B cell (primary cell): Measurements from ENCODE around the gene NVL. TPM values are rescaled to one million over a fixed set of nuclear protein-coding genes. Genes with fewer than 3 reads are reported as not detected.
A peak's percentile ranks its signal among the peaks of the same experiment; 100 is the strongest.

Experiments used
- ATAC-seq: fragments of 200-7000 bp; cut with Tn5 transposase; one replicate; pipeline ENCODE4 v1.10.0; 2021; ENCODE audit warnings: low read depth, mild to moderate bottlenecking, moderate number of reproducible peaks, moderate library complexity
- CTCF ChIA-PET: fragments of 350-600 bp; sonication (Branson Sonifier 250); formaldehyde crosslinking; loops from one replicate; lab custom pipeline; 2021; ENCODE audit warnings: antibody characterized with exemption, inconsistent platforms; lab: Charles Lee
- POLR2A ChIA-PET: fragments of 350-600 bp; sonication (Branson Sonifier 250); formaldehyde crosslinking; loops from one replicate; lab custom pipeline; 2021; ENCODE audit warnings: antibody characterized with exemption; lab: Charles Lee
- DNase-seq: peaks from one replicate; pipeline ENCODE4 v3.0.0; 2013
- H2AFZ ChIP-seq: 2 replicates; pipeline ENCODE4 v1.6.1; 2012; ENCODE audit warnings: mild to moderate bottlenecking, low read depth, low read length; ENCODE audit not compliant: insufficient read depth, poor library complexity, severe bottlenecking
- H3K27ac ChIP-seq, 2 donors: 1 replicate in 1 of 2; 2 replicates in 1 of 2; pipeline ENCODE4 v1.5.1; 2012 to 2013; ENCODE audit warnings: low read length in 2 of 2, mild to moderate bottlenecking in 2 of 2, moderate library complexity in 1 of 2
- H3K27me3 ChIP-seq, 4 experiments: fragments of 200-600 bp in 1 of 4; sonication (generic) in 1 of 4; replicated peaks in 1 of 4; 1 replicate in 2 of 4; 2 replicates in 2 of 4; pipeline versions ENCODE4 v1.6.1 to v1.7.0; 2013 to 2016; ENCODE audit warnings: low read length in 3 of 4, mild to moderate bottlenecking in 2 of 4, mixed read lengths in 1 of 4, moderate library complexity in 1 of 4; ENCODE audit not compliant: insufficient read depth in 4 of 4, control insufficient read depth in 3 of 4; ENCODE audit errors: control extremely low read depth in 1 of 4
- H3K36me3 ChIP-seq, 2 experiments: replicated peaks in 1 of 2; 1 replicate in 1 of 2; 2 replicates in 1 of 2; pipeline versions ENCODE4 v1.6.1 to v1.7.1; 2013; ENCODE audit warnings: low read length in 1 of 2; ENCODE audit not compliant: insufficient read depth in 2 of 2, control insufficient read depth in 1 of 2; ENCODE audit errors: control extremely low read depth in 1 of 2, extremely low read depth in 1 of 2
- H3K4me1 ChIP-seq, 2 donors: fragments of 200-600 bp in 1 of 2; sonication (generic) in 1 of 2; 1 replicate in 1 of 2; 2 replicates in 1 of 2; pipeline versions ENCODE4 v1.5.1 to v1.6.1; 2013 to 2017; ENCODE audit warnings: low read length in 2 of 2; ENCODE audit not compliant: control insufficient read depth in 2 of 2, insufficient read depth in 2 of 2
- H3K4me2 ChIP-seq: replicated peaks from 2 replicates; pipeline ENCODE3; 2012; ENCODE audit warnings: mild to moderate bottlenecking, low read depth, low read length; ENCODE audit not compliant: poor library complexity, severe bottlenecking
- H3K4me3 ChIP-seq, 5 experiments: fragments of 200-600 bp in 1 of 5; sonication (generic) in 1 of 5; 1 replicate in 3 of 5; 2 replicates in 2 of 5; pipeline versions ENCODE4 v1.5.1 to v1.7.0; 2011 to 2016; ENCODE audit warnings: low read length in 4 of 5, mild to moderate bottlenecking in 4 of 5, low read depth in 2 of 5, control low read depth in 1 of 5, moderate library complexity in 1 of 5; ENCODE audit not compliant: insufficient read depth in 1 of 5; ENCODE audit errors: control extremely low read depth in 1 of 5, extremely low read depth in 1 of 5
- H3K79me2 ChIP-seq: fragments of 200-600 bp; sonication (generic); one replicate; pipeline ENCODE4 v1.6.0; 2016; ENCODE audit warnings: low read length; ENCODE audit not compliant: control insufficient read depth, insufficient read depth
- H3K9ac ChIP-seq: fragments of 200-600 bp; sonication (generic); 2 replicates; pipeline ENCODE4 v1.6.1; 2017; ENCODE audit warnings: mild to moderate bottlenecking, low read length, moderate library complexity
- H3K9me3 ChIP-seq, 3 donors: one replicate each; pipeline versions ENCODE4 v1.6.1 to v1.7.1; 2013; ENCODE audit warnings: low read length in 2 of 3; ENCODE audit not compliant: control insufficient read depth in 2 of 3, insufficient read depth in 1 of 3; ENCODE audit errors: control extremely low read depth in 1 of 3
- H4K20me1 ChIP-seq: 2 replicates; pipeline ENCODE4 v1.6.0; 2012; ENCODE audit warnings: mild to moderate bottlenecking, low read length; ENCODE audit not compliant: insufficient read depth, control insufficient read depth, poor library complexity, severe bottlenecking
- H3K27ac Mint-ChIP-seq: one replicate; pipeline ENCODE4 v1.8.0; 2021; ENCODE audit warnings: mixed read lengths
- H3K27me3 Mint-ChIP-seq: one replicate; pipeline ENCODE4 v1.8.0; 2021; ENCODE audit warnings: mixed read lengths
- H3K4me1 Mint-ChIP-seq: one replicate; pipeline ENCODE4 v1.8.0; 2021; ENCODE audit warnings: mixed read lengths
- H3K4me3 Mint-ChIP-seq: one replicate; pipeline ENCODE4 v1.8.0; 2021; ENCODE audit warnings: mixed read lengths
- H3K9me3 Mint-ChIP-seq: one replicate; pipeline ENCODE4 v1.8.0; 2022; ENCODE audit warnings: mixed read lengths; ENCODE audit not compliant: insufficient read depth
- CTCF ChIP-seq: fragments of 200-600 bp; IDR thresholded peaks from one replicate; pipeline ENCODE4 v1.8.0; 2022; ENCODE audit warnings: antibody characterized with exemption, mild to moderate bottlenecking
- EZH2 ChIP-seq: IDR thresholded peaks from 2 replicates; pipeline ENCODE4 v1.6.1; 2012; ENCODE audit warnings: borderline replicate concordance, low read depth, mild to moderate bottlenecking, moderate library complexity, low read length; ENCODE audit not compliant: insufficient read depth, poor library complexity, severe bottlenecking
- WGBS: methylation state at CpG from one replicate; pipeline ENCODE4 v1.1.5; 2013; ENCODE audit warnings: missing lambda C conversion rate; ENCODE audit not compliant: insufficient coverage; 5-methylcytosine and 5-hydroxymethylcytosine counted together
- intact Hi-C: fragments of 100-400 bp; cut with micrococcal nuclease; formaldehyde crosslinking; loops from one replicate; pipeline ENCODE4 v1.10.0; 2022
- polyA plus RNA-seq: library from polyadenylated mRNA; depleted of rRNA; stranded (reverse); fragments of >200 nt; gene quantifications from 2 replicates; pipeline ENCODE4 v1.2.3, GENCODE V29; 2012
- total RNA-seq, 2 donors: library from RNA; stranded (reverse); fragments of 120-200 nt in 1 of 2; gene quantifications; 1 replicate in 1 of 2; 2 replicates in 1 of 2; pipeline versions ENCODE4 v1.2.3 to v1.2.4, GENCODE V29; 2013 to 2022

Gene NVL
- total and polyA plus RNA-seq, 2 donors (not counting 1 experiment from before 2014, with no cell fraction given), result 28.1 to 45.5 TPM

- H3K4me1 Mint-ChIP-seq, result peaks cover 36% of the 10 kb centered on the region
These were observed 146.9 kb downstream of the NVL start, which contains the start of gene DEGS1 for GRCh38 chr1:224182866-224183590. Gene DEGS1, plus strand, starts transcription at chr1:224183240. Its CDS starts 97 bp downstream, at chr1:224183337.

More at GRCh38 chr1:224182866-224183590, 146.9 kb downstream of the NVL start, which contains the start of gene DEGS1:
- H3K9me3 Mint-ChIP-seq, result no peaks in the 10 kb centered on the region
- WGBS, result under 1% methylated on average over 94 of the region's 94 CpGs
- peaks cover 41 to 51% of the 10 kb centered on the region in 2 donors for H3K4me1 ChIP-seq
- H3K9ac ChIP-seq, result peak within 1 kb of the TSS; percentile 79
- H3K9me3 ChIP-seq, result peaks cover 0 to 6% (median 0%) of the 10 kb centered on the region in 3 donors
- DNase-seq, result peak; percentile 93
- peak within 1 kb of the TSS; percentile 74 for H2AFZ ChIP-seq
- H3K4me3 ChIP-seq, result peak within 1 kb of the TSS; percentile 74 to 90 (median 82)
- H4K20me1 ChIP-seq, result peaks cover 41% of the 10 kb centered on the region
- no peaks in the 10 kb centered on the region for H3K27me3 ChIP-seq
- H3K79me2 ChIP-seq, result peaks cover 50% of the 10 kb centered on the region
- peaks cover 0 to 1% of the 10 kb centered on the region in 2 experiments for H3K36me3 ChIP-seq
- intact Hi-C loops, result loop anchor here (1.0 to 5.0 kb wide), 11 partner anchors 9 to 338 kb away; partner anchors contain the start of genes CNIH4, NVL, TP53BP2 and WDR26
- peak within 1 kb of the TSS; percentile 93 for H3K4me3 Mint-ChIP-seq
- H3K27me3 Mint-ChIP-seq, result no peaks in the 10 kb centered on the region
- TF ChIP-seq CTCF (no peak), EZH2 (no peak)
- H3K4me2 ChIP-seq, result peak within 1 kb of the TSS; percentile 78
- peak within 1 kb of the TSS; percentile 90 to 99 for H3K27ac ChIP-seq
- ChIA-PET POLR2A (interaction anchor here (0.6 to 3.4 kb wide), 12 partner anchors 9 to 1473 kb away, joined by 3 to 21 read pairs (median 4); partner anchors contain the start of genes NVL and WDR26), CTCF (interaction anchor here (1.0 to 2.7 kb wide), 6 partner anchors 9 to 150 kb away, joined by 4 to 20 read pairs (median 4); no protein-coding TSS in a partner anchor)
- peak; percentile 82 for ATAC-seq
- peak within 1 kb of the TSS; percentile 94 for H3K27ac Mint-ChIP-seq
